Measurements from ENCODE around the gene SCP2.
"Not testable (repeated sequence)": the region's sequence is repeated elsewhere in the genome, so short reads cannot be mapped to it uniquely, and the experiment has no call there.

SCP2 gene

DNA sequence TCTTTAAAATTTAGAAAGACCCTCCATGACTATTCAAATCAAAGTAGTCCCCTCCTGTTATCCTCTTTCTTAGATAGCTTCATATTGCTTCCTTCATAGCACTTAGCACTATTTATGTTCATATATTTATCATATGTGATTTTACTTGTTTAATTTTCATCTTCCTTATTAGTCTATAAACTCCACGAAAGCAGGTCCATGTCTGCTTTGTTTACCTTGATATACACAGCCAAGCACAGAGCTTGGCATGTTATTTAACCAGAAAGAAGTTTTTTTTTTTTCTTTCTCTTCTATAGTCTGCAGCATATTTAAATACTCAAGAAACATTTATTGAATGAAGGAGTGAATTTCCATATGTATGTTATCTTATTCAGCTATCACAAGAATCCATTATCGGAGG, 36.0 kb downstream of the SCP2 start:
- intact Hi-C loops (cut with DNase I) = no loop called here
- DNase-seq = no peak

DNA sequence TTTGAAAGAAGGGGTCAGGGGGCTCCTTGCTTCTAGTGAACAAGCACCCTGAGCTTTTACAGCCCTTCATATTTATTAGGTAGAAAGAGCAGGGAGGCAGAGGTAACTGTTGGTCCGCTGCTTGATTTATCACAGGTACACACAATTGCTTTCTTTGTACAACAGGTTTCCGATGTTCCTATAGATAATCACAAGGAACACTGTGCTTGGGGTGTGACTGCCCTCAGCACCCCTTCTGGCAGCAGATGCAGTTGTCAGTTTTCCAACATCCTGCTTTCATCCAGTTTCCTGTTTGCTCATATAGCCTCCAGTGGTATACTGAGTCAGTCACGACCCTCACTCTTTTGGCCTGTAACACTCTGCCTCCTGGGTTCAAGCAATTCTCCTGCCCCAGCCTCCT, 40.6 kb downstream of the SCP2 start:
- intact Hi-C loops (cut with DNase I) = no loop called here
- DNase-seq = no peak

DNA sequence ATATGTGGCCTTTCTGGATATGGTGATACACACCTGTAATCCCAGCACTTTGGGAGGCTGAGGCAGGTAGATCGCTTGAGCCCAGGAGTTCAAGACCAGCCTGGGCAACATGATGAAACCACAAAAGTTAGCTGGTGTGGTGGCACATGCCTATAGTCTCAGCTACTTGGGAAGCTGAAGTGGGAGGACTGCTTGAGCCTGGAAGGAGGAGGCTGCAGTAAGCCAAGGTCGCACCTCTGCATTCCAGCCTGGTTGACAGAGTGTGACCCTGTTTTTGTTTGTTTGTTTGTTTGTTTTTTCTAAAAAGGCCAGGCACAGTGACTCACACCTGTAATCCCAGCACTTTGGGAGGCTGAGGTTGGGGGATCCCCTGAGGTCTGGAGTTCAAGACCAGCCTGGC, 42.2 kb downstream of the SCP2 start:
- intact Hi-C loops (cut with DNase I); DNase-seq: not testable (repeated sequence)

DNA sequence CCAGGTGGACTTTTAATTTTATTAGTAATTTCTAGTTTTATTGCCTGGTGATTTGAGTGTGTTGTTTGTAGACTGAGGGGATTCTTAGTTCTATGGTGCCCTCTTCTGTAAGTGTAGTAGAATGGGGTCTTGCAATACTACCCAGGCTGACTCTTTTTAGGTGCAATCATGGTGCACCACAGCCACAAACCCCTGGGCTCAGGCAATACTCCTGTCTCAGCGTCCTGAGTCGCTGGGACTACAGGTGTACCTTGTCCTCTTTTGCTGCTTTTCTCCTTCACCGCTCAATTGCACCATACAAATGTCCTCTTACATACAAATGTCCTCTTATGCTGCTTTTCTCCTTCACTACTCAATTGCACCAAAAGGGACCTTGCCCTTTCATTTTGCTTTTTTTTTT, 43.1 kb downstream of the SCP2 start:
- intact Hi-C loops (cut with DNase I) = no loop called here
- DNase-seq = no peak

DNA sequence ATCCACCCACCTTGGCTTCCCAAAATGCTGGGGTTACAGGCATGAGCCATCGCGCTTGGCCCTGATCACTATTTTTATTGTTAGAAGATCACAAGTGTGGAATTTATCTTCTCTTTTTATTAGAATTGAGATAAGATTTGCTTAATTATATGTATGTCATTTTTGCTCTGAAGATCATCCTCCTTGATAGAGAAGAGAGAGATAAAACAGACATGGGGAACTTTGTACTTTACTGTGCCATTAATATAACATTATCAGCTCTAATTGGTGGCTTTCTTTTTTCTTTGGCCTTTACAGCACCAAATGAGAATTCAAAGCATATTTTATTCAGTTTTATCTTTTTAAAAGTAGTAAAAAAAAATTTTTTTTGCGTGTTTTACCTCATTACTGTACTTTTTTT, 46.8 kb downstream of the SCP2 start:
- intact Hi-C loops (cut with DNase I) = no loop called here

DNA sequence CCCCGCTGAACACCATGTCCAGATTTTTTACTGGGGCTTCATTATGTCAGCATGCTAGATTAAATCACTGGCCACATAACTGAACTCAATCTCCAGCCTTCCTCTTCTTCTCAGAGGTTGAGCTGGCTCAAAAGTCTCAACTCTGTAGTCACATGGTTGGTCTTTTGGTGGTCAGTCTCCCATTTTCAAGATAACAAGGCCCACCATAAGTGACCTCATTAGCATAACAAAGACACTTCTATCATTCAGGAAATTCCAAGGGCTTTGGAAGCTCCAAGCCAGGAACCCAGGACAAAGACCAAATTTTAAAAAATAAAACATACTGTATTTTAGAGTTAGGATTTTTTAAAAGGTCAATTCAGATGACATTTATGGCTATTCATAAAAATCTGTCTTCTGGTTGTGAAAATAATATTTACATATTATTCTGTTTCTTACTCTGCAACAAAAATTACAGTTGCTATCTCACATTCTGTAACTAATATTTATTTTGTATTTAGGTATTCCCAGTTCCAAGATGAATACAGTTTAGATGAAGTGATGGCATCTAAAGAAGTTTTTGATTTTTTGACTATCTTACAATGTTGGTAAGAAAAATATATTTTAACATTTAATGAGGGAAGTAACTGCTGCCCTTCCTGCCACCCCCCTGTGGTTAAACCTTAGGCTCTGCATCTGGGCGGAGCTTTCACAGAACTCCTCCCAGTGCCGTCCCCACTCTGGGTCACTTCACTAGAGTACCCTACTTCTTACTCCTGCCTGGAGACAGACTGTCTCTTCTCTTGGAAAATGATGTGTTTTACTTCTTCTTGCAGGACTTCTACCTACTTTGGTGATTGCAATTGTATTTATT, 49.3 kb downstream of the SCP2 start:
- no peak for DNase-seq

More for the DNA sequence above, 46.8 kb downstream of the SCP2 start:
- no peak for DNase-seq

DNA sequence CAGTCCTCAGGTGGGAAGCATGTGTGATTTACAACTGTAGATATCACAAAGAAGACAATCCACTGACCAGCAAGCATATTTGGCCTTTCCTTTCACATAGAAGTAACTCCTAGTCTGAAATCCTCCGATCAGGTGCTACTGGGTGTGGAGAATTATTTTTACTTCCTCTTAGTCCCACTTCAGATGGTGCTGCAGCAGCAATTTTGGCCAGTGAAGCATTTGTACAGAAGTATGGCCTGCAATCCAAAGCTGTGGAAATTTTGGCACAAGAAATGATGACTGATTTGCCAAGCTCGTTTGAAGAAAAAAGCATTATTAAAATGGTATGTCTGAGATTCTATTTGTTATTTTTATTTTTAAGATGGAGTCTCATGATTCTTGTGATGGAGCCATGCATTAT, 51.0 kb downstream of the SCP2 start:
- intact Hi-C loops (cut with DNase I) = no loop called here

More for the DNA sequence above, 49.3 kb downstream of the SCP2 start:
- intact Hi-C loops (cut with DNase I) = no loop called here

DNA sequence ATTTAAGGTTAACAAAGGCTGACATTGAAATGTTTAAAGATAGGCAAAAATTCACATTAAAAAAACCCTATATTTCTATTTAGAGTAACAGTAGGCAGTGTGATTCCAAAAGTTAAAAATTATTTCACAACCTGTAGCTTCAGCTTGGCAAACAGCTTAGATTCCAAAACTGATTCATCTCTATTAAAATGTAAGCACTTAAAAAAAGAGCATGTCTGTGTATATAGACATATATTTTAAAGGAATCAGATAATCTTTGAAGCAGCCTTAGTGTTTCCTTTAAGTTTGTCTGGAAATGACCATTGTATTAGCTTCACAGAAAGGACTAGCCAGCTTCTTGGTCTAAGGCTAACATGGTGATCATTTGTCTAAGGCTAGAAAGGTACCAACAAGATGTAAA, 65.7 kb downstream of the SCP2 start:
- intact Hi-C loops (cut with DNase I); DNase-seq: not testable (repeated sequence)

More for the DNA sequence above, 51.0 kb downstream of the SCP2 start:
- no peak for DNase-seq

DNA sequence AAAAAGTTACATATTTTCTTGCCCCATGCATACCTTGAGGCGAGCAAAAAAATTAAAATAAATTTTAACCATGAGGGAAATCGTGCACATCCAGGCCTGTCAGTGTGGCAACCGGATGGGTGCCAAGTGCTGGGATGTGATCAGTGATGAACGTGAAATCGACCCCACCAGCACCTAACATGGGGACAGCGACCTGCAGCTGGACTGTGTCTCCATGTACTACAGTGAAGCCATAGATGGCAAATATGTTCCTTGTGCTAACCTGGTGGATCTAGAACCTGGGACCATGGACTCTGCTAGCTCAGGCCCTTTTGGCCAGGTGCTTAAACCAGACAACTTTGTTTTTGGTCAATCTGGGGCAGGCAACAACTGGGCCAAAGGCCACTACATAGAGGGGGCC, 67.6 kb downstream of the SCP2 start:
- intact Hi-C loops (cut with DNase I) = no loop called here
- DNase-seq = no peak

DNA sequence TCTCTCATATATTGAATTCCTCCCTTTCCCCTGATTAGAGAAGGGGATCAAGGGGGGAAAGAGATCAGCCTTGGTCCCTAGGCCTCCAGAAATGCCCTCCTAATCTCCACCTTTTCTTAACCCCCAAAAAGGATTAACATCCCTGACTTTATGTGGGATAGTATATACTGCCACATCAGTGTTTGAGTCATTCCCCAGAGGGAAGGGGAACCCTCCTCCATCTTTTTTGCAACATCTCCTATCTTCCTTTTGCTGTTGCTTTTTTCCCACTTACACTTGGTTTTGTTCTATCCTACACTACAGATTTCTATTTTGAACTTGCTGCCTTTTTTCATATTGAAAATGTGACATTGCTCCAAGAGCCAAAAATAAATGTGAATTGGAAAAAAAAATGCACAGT, 69.6 kb downstream of the SCP2 start:
- intact Hi-C loops (cut with DNase I) = no loop called here
- DNase-seq = no peak

DNA sequence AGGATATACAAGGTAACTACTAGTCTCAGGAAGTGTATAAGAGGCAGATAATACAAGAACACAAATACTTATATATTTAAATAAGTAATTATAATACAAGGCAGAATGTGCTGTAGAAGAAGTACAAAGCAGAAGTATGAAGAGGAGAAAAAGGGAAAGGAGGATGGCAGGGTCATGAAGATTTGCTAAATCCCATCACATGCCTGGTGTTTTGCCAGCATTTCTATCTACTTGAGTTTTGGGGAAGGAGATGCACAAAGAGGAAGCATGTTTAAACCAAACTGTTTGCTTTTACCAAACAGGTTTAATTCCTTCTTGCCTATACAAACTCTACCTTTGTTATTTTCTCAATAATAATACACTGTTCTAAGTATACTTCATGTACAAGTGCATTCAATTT, 74.1 kb downstream of the SCP2 start:
- intact Hi-C loops (cut with DNase I) = no loop called here
- no peak for DNase-seq

DNA sequence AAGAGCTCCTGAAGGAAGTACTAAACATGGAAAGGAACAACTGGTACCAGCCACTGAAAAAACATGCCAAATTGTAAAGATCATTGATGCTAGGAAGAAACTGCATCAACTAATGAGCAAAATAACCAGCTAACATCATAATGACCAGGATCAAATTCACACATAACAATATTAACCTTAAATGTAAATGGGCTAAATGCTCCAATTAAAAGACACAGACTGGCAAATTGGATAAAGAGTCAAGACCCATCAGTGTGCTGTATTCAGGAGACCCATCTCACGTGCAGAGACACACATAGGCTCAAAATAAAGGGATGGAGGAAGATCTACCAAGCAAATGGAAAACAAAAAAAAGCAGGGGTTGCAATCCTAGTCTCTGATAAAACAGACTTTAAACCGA, 79.5 kb downstream of the SCP2 start:
- DNase-seq; intact Hi-C loops (cut with DNase I): not testable (repeated sequence)

DNA sequence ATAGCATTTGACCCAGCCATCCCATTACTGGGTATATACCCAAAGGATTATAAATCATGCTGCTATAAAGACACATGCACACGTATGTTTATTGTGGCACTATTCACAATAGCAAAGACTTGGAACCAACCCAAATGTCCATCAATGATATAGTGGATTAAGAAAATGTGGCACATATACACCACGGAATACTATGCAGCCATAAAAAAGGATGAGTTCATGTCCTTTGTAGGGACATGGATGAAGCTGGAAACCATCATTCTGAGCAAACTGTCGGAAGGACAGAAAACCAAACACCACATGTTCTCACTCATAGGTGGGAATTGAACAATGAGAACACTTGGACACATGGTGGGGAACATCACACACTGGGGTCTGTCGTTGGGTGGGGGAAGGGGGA, 83.2 kb downstream of the SCP2 start:
- DNase-seq; intact Hi-C loops (cut with DNase I): not testable (repeated sequence)

DNA sequence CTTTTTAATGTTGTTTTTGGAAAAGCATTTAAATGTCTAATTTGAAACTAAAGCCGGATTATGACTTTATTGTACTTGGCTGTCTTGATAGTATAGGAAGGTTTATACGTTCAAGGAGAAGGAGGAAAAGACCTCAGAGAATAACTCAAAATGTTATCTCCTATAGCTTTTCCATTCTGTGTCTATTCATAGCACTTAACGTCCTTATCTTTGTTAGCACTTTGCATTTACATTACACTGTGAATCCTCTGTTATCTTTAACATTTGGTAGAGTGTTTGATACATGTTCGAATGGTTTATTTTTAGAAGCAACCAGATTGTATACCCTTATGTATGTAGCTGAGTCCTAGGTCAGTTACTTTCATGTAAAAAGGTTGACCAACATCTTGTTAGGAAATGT, 84.1 kb downstream of the SCP2 start:
- intact Hi-C loops (cut with DNase I) = no loop called here

DNA sequence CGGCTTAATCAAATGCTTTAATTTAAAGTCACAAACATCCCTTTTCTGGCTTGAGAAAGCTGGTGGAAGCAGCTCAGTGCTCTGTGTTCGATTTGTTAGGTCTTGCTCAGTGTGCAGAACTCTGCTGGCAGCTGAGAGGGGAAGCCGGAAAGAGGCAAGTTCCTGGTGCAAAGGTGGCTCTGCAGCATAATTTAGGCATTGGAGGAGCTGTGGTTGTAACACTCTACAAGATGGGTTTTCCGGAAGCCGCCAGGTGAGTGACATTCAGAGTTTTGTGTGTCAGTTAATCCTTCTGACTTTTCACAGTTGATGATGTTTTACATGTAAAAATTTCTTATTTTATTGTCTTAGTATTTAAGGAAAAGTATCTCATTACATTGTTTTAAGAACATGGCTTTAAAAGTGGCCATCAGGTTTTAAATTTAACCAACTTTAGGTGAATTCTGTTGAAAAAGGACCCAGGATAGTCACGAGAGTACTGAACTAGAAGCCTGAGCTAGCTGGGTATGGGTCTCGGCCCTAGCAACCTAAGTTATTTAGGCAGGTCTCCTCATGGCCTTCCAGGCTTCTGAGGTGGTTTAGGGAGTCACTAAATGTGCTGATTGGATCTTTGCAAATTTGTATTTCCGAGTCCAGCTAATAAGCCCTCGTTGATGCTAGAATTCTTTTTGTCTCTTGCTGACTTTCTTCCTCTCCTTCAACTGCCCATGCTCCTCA, 87.9 kb downstream of the SCP2 start:
- intact Hi-C loops (cut with DNase I) = no loop called here

More for the DNA sequence above, 84.1 kb downstream of the SCP2 start:
- DNase-seq = no peak

DNA sequence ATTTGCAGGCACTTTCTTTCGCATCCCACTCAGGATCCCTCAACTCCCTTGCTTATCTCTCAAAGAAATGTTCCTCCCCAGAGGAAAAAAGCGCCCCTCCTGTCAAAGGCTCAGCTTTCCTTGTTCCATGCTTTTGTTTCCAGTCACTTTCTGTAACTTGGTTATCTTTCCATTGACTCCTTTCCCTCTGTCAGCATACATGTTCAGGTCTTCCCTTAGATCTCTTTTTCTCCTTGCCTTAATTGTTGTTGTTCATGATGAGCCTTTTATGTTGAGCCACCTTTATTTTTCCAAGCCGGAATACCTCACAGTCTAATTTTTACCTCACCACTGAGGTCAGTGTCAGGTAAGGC, 88.4 kb downstream of the SCP2 start:
- intact Hi-C loops (cut with DNase I) = no loop called here
- no peak for DNase-seq

More for the DNA sequence above, 87.9 kb downstream of the SCP2 start:
- peak; percentile 46 to 93 (median 64) for DNase-seq

DNA sequence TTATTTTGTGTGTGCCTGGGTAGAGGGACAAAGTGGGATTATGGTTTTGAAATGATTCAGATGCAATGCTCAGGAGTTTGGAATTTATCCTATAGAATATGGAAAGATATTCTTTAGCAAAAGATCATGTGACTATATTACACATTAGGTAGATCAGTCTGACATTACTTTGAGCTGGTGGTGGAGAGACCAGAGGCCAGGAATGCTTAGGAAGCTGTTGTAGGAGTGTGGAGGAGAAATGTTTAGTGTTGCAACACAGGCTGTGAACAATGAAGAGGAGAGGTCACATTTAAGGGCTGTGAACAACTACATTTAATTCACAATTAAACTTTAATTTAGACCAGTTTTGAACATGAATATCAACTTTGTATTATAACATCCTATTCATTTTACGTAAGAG, 89.6 kb downstream of the SCP2 start:
- no peak for DNase-seq

DNA sequence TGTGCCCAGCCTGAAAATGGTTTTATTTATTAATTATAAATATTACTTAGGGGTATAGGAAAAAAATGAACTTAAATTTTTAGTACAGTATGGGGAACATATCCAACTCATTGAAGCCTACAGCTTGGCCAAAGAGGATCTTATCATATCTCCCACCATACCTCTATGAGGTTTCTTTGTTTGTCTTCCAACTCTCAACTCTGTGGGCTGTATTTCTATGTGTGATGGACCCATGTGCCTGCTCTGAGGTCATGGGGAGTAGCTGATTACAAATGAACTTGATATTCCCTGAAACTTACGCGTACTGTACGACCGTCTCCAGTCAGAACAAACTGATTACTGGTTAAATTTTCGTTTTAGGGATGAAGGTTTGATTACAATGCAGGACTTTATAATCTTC, 93.5 kb downstream of the SCP2 start:
- intact Hi-C loops (cut with DNase I) = no loop called here
- no peak for DNase-seq

More for the DNA sequence above, 89.6 kb downstream of the SCP2 start:
- intact Hi-C loops (cut with DNase I) = no loop called here

DNA sequence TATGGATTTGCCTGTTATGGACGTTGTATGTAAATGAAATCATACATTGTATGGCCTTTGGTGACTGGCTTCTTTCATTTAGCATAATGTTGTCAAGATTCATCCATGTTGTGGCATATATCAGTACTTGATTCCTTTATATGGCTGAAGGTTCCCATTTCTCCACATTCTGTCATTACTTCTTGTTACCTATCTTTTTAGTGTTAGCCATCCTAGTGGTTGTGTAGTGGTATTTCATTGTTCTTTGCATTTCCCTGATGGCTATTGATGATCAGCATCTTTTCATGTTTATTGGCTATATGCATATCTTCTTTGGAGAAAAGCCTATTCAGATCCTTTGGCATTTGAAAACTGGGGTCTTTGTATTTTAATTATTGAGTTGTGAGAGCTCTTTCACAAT, 95.1 kb downstream of the SCP2 start:
- no peak for DNase-seq

DNA sequence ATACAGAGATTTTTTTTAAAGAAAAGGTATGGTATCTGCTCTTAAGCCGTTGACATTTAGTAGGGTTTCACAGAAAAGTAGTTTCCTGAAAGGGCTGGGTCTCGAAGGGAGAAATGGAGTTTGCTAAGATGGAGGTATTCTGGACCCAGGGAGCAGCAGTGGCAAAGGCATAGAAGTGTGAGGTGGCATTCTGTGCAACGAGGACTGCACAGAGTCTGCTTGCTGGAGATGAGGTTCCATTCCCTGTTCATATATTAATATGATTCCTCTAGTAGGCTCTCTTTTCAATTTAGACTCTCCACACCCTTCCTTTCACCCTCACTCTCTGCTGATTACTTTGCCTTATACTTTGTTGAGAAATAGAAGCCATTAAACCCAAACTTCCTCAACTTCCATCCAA, 96.5 kb downstream of the SCP2 start:
- no peak for DNase-seq
- intact Hi-C loops (cut with DNase I) = no loop called here

More for the DNA sequence above, 95.1 kb downstream of the SCP2 start:
- intact Hi-C loops (cut with DNase I) = no loop called here

DNA sequence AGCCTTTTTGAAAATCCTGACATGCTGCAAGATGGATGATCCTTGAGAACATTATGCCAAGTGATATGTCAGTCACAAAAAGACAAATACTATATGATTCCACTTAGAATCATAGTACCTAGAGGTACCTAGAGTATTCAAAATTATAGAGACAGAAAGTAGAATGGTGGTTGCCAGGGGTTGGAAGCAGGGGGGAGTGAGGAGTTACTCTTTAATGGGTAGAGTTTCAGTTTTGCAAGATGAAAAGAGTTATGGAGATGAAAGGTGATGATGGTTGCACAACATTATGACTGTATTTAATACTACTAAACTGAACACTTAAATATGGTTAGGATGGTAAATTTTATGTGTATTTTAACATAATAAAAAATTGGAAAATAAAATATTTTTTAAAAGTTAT, 97.0 kb downstream of the SCP2 start:
- DNase-seq = no peak
- intact Hi-C loops (cut with DNase I) = no loop called here
